Mesothelial cell of epicardium (in vitro differentiated cells): ENCODE measurements around the gene RANBP1. TPM values are rescaled to one million over a fixed set of nuclear protein-coding genes. Genes with fewer than 3 reads are reported as not detected.

Experiments
- DNase-seq, 2 experiments: peaks; one replicate each; pipeline ENCODE4 v3.0.0; 2021; ENCODE audit warnings: low spot score in 2 of 2; ENCODE audit not compliant: unreplicated experiment in 2 of 2
- H3K27ac Mint-ChIP-seq: 2 replicates; pipeline ENCODE4 v1.8.0; 2021; ENCODE audit warnings: mixed read lengths
- H3K27me3 Mint-ChIP-seq: 2 replicates; pipeline ENCODE4 v1.8.0; 2021; ENCODE audit warnings: low read depth, mixed read lengths
- H3K36me3 Mint-ChIP-seq: 2 replicates; pipeline ENCODE4 v1.8.0; 2021; ENCODE audit warnings: mixed read lengths
- H3K4me1 Mint-ChIP-seq: 2 replicates; pipeline ENCODE4 v1.8.0; 2021; ENCODE audit warnings: mixed read lengths
- H3K4me3 Mint-ChIP-seq: 2 replicates; pipeline ENCODE4 v1.8.0; 2021; ENCODE audit warnings: mild to moderate bottlenecking, moderate library complexity, mixed read lengths
- H3K9me3 Mint-ChIP-seq: 2 replicates; pipeline ENCODE4 v1.8.0; 2021; ENCODE audit warnings: mixed read lengths
- CTCF ChIP-seq: fragments of 200-600 bp; sonication (generic); IDR thresholded peaks from one replicate; pipeline ENCODE4 v1.5.0; 2021; ENCODE audit warnings: antibody characterized with exemption; ENCODE audit not compliant: unreplicated experiment
- total RNA-seq: library from RNA; stranded (reverse); gene quantifications from 3 replicates; pipeline ENCODE4 v1.2.1, GENCODE V29; 2021

RANBP1 gene
- total RNA-seq, 1 donor from 2014 or later = 154 TPM

GRCh38 chr22:20167643-20168322 lies 51.9 kb downstream of the RANBP1 start:
- no peak for TF ChIP-seq CTCF
- Mint-ChIP-seq H3K27ac (no peak overlapping the region), H3K9me3 (no peaks in the 10 kb centered on the region), H3K4me1 (no peaks in the 10 kb centered on the region), H3K36me3 (no peaks in the 10 kb centered on the region), H3K4me3 (no peak overlapping the region), H3K27me3 (no peaks in the 10 kb centered on the region)
- DNase-seq = no peak

- no peaks in the 10 kb centered on the region for H3K4me1 Mint-ChIP-seq
- H3K27me3 Mint-ChIP-seq = no peaks in the 10 kb centered on the region
- H3K4me3 Mint-ChIP-seq = no peak overlapping the region
- no peak for DNase-seq
- H3K9me3 Mint-ChIP-seq = no peaks in the 10 kb centered on the region
- H3K27ac Mint-ChIP-seq = no peak overlapping the region
- H3K36me3 Mint-ChIP-seq = no peaks in the 10 kb centered on the region
- TF ChIP-seq CTCF = no peak
These were observed 53.4 kb downstream of the RANBP1 start for GRCh38 chr22:20169253-20169822.

GRCh38 chr22:20170170-20170569 lies 54.3 kb downstream of the RANBP1 start:
- Mint-ChIP-seq H3K27me3 (no peaks in the 10 kb centered on the region), H3K4me1 (no peaks in the 10 kb centered on the region), H3K9me3 (no peaks in the 10 kb centered on the region), H3K27ac (no peak overlapping the region), H3K4me3 (no peak overlapping the region), H3K36me3 (no peaks in the 10 kb centered on the region)
- no peak for DNase-seq
- no peak for TF ChIP-seq CTCF

- DNase-seq = no peak
- no peak for TF ChIP-seq CTCF
- Mint-ChIP-seq H3K9me3 (no peaks in the 10 kb centered on the region), H3K4me1 (no peaks in the 10 kb centered on the region), H3K4me3 (no peak overlapping the region), H3K27ac (no peak overlapping the region), H3K27me3 (no peaks in the 10 kb centered on the region), H3K36me3 (no peaks in the 10 kb centered on the region)
These were observed 55.6 kb downstream of the RANBP1 start for GRCh38 chr22:20171288-20172140.

GRCh38 chr22:20172141-20172613 lies 56.3 kb downstream of the RANBP1 start:
- H3K27me3 Mint-ChIP-seq = no peaks in the 10 kb centered on the region
- H3K27ac Mint-ChIP-seq = no peak overlapping the region
- TF ChIP-seq CTCF = no peak
- no peaks in the 10 kb centered on the region for H3K36me3 Mint-ChIP-seq
- H3K4me3 Mint-ChIP-seq = no peak overlapping the region
- no peak for DNase-seq
- no peaks in the 10 kb centered on the region for H3K9me3 Mint-ChIP-seq
- H3K4me1 Mint-ChIP-seq = peaks cover under 1% of the 10 kb centered on the region
